Gastroesophageal sphincter (tissue), 4 donors: ENCODE results near the gene CSAG1. TPM values are rescaled to one million over a fixed set of nuclear protein-coding genes. Genes with fewer than 3 reads are reported as not detected.
"Not testable (repeated sequence)": the region's sequence is repeated elsewhere in the genome, so short reads cannot be mapped to it uniquely, and the experiment has no call there.

ENCODE experiments used
- ATAC-seq: fragments of 150-250 bp; one replicate; pipeline ENCODE4 v1.9.1; 2016; ENCODE audit warnings: mild to moderate bottlenecking, moderate library complexity
- H3K27ac ChIP-seq, 4 donors: fragments of 200-600 bp; sonication (generic) in 3 of 4; 1 replicate in 3 of 4; 2 replicates in 1 of 4; pipeline ENCODE4 v1.5.1; 2016 to 2019
- H3K27me3 ChIP-seq: fragments of 200-600 bp; sonication (generic); one replicate; pipeline ENCODE4 v1.5.1; 2019
- H3K36me3 ChIP-seq, 2 donors: fragments of 200-600 bp; sonication (generic); one replicate each; pipeline ENCODE4 v1.5.1; 2019; ENCODE audit warnings: control low read depth in 1 of 2
- H3K4me1 ChIP-seq, 3 donors: fragments of 200-600 bp; sonication (generic); 1 replicate in 2 of 3; 2 replicates in 1 of 3; pipeline ENCODE4 v1.5.1; 2016 to 2019; ENCODE audit warnings: control low read depth in 2 of 3
- H3K4me3 ChIP-seq, 2 donors: fragments of 200-600 bp; sonication (generic); one replicate each; pipeline ENCODE4 v1.5.1; 2019; ENCODE audit warnings: mild to moderate bottlenecking in 1 of 2, moderate library complexity in 1 of 2
- H3K9me3 ChIP-seq, 3 donors: fragments of 200-600 bp; sonication (generic); one replicate each; pipeline ENCODE4 v1.5.1; 2017 to 2019; ENCODE audit warnings: control low read depth in 2 of 3
- CTCF ChIP-seq, 4 experiments: fragments of 200-600 bp in 2 of 4; fragments of 450-650 bp in 2 of 4; sonication (generic) in 1 of 4; IDR thresholded peaks; one replicate each; pipeline ENCODE4 v1.5.1; 2017 to 2019; ENCODE audit warnings: antibody characterized with exemption in 4 of 4, mild to moderate bottlenecking in 2 of 4, moderate library complexity in 2 of 4
- EP300 ChIP-seq: sonication (generic); formaldehyde crosslinking; IDR thresholded peaks from one replicate; pipeline ENCODE4 v1.6.1; 2017; ENCODE audit warnings: antibody characterized with exemption, mild to moderate bottlenecking
- POLR2A ChIP-seq, 2 donors: fragments of 450-650 bp; IDR thresholded peaks; one replicate each; pipeline ENCODE4 v1.6.1; 2017; ENCODE audit warnings: antibody characterized with exemption in 2 of 2, mild to moderate bottlenecking in 2 of 2, moderate library complexity in 1 of 2
- POLR2AphosphoS5 ChIP-seq: sonication (generic); formaldehyde crosslinking; IDR thresholded peaks from one replicate; pipeline ENCODE4 v1.6.1; 2017; ENCODE audit warnings: antibody characterized with exemption
- WGBS, 2 donors: methylation state at CpG; one replicate each; pipeline ENCODE4 v1.1.5; 2018; ENCODE audit warnings: low coverage in 1 of 2; 5-methylcytosine and 5-hydroxymethylcytosine counted together
- total RNA-seq, 4 donors: library from RNA; depleted of rRNA; stranded (reverse); fragments of >200 nt; gene quantifications; one replicate each; pipeline ENCODE4 v1.1.0, GENCODE V29; 2016

Gene CSAG1
- total RNA-seq, 4 donors from 2014 or later: not detected

GRCh38 chrX:152738560-152738959, 5.0 kb upstream of the CSAG1 start:
- WGBS, 2 donors: 70 to 89% methylated on average over 5 of the region's 5 CpGs
- ATAC-seq: no peak
- TF ChIP-seq POLR2AphosphoS5 (no peak), POLR2A (IDR thresholded peaks at IDR 0.05) (no peak), EP300 (no peak), CTCF (IDR thresholded peaks at IDR 0.05) (no peak)

GRCh38 chrX:152736528-152736927, 3.0 kb upstream of the CSAG1 start:
- ATAC-seq, H3K27ac ChIP-seq, H3K4me3 ChIP-seq, H3K27me3 ChIP-seq, H3K4me1 ChIP-seq, H3K36me3 ChIP-seq, H3K9me3 ChIP-seq: not testable (repeated sequence)
- WGBS, 2 donors: no CpG with 5 or more reads among the region's 12 CpGs

More at GRCh38 chrX:152738560-152738959, 5.0 kb upstream of the CSAG1 start:
- no peaks in the 10 kb centered on the region for H3K9me3 ChIP-seq
- H3K4me3 ChIP-seq: no peak overlapping the region
- H3K36me3 ChIP-seq: no peaks in the 10 kb centered on the region
- no peaks in the 10 kb centered on the region for H3K27me3 ChIP-seq
- no peaks in the 10 kb centered on the region for H3K4me1 ChIP-seq
- H3K27ac ChIP-seq: no peak overlapping the region

GRCh38 chrX:152735860-152736511, 2.5 kb upstream of the CSAG1 start:
- no CpG with 5 or more reads among the region's 12 CpGs for WGBS, 2 donors
- Histone ChIP-seq H3K27ac (no peak overlapping the region), H3K9me3 (no peaks in the 10 kb centered on the region), H3K4me3 (no peak overlapping the region), H3K27me3 (no peaks in the 10 kb centered on the region), H3K4me1 (no peaks in the 10 kb centered on the region), H3K36me3 (no peaks in the 10 kb centered on the region)
- TF ChIP-seq CTCF (IDR thresholded peaks at IDR 0.05) (no peak), POLR2A (IDR thresholded peaks at IDR 0.05) (no peak), EP300 (no peak), POLR2AphosphoS5 (no peak)
- no peak for ATAC-seq

- H3K4me3 ChIP-seq: no peak overlapping the region
- WGBS, 2 donors: no CpG with 5 or more reads among the region's 2 CpGs
- TF ChIP-seq POLR2A (IDR thresholded peaks at IDR 0.05) (no peak), EP300 (no peak), POLR2AphosphoS5 (no peak), CTCF (IDR thresholded peaks at IDR 0.05) (no peak)
These were observed 1.6 kb upstream of the CSAG1 start for GRCh38 chrX:152735101-152735500.

GRCh38 chrX:152734143-152734858, 780 bp upstream of the CSAG1 start:
- H3K9me3 ChIP-seq, H3K27ac ChIP-seq, H3K27me3 ChIP-seq, H3K4me3 ChIP-seq, H3K4me1 ChIP-seq, H3K36me3 ChIP-seq, ATAC-seq: not testable (repeated sequence)
- WGBS, 2 donors: no CpG with 5 or more reads among the region's 22 CpGs

More at GRCh38 chrX:152735101-152735500, 1.6 kb upstream of the CSAG1 start:
- Histone ChIP-seq H3K9me3 (no peaks in the 10 kb centered on the region), H3K36me3 (no peaks in the 10 kb centered on the region), H3K27me3 (no peaks in the 10 kb centered on the region), H3K27ac (no peak overlapping the region), H3K4me1 (no peaks in the 10 kb centered on the region)
- no peak for ATAC-seq

GRCh38 chrX:152725409-152725808, 8.1 kb downstream of the CSAG1 start:
- H3K4me3 ChIP-seq: no peak overlapping the region
- no peaks in the 10 kb centered on the region for H3K27me3 ChIP-seq
- WGBS, 2 donors: 69 to 73% methylated on average over 2 to 4 of the region's 7 CpGs
- no peaks in the 10 kb centered on the region for H3K36me3 ChIP-seq
- no peaks in the 10 kb centered on the region for H3K9me3 ChIP-seq
- no peaks in the 10 kb centered on the region for H3K4me1 ChIP-seq
- H3K27ac ChIP-seq: no peak overlapping the region
- TF ChIP-seq POLR2A (IDR thresholded peaks at IDR 0.05) (no peak), EP300 (no peak), CTCF (IDR thresholded peaks at IDR 0.05) (no peak), POLR2AphosphoS5 (no peak)
- no peak for ATAC-seq

- H3K9me3 ChIP-seq, H3K4me3 ChIP-seq, ATAC-seq, H3K27me3 ChIP-seq, H3K4me1 ChIP-seq, H3K27ac ChIP-seq, H3K36me3 ChIP-seq: not testable (repeated sequence)
- WGBS, 2 donors: no CpG with 5 or more reads among the region's 35 CpGs
These were observed 19.4 kb downstream of the CSAG1 start, which contains the start of gene MAGEA2B for GRCh38 chrX:152713815-152714787. Gene MAGEA2B (plus strand): TSS chrX:152714628. CDS start chrX:152717107, 2,479 bp downstream.

- no CpG with 5 or more reads among the region's 5 CpGs for whole genome bisulfite sequencing, 2 donors
- not testable (repeated sequence) for ATAC-seq, H3K4me1 ChIP-seq
These were observed 20.3 kb downstream of the CSAG1 start for GRCh38 chrX:152713195-152713594.

More at GRCh38 chrX:152713195-152713594, 20.3 kb downstream of the CSAG1 start:
- not testable (repeated sequence) for H3K27me3 ChIP-seq, H3K4me3 ChIP-seq, H3K36me3 ChIP-seq, H3K9me3 ChIP-seq, H3K27ac ChIP-seq
